HepG2 (cell line): ENCODE measurements around the gene SIVA1. TPM values are rescaled to one million over a fixed set of nuclear protein-coding genes. Genes with fewer than 3 reads are reported as not detected.
A peak's percentile ranks its signal among the peaks of the same experiment; 100 is the strongest.

Experiments
- CBFB ChIP-seq: sonication (generic); formaldehyde crosslinking; IDR thresholded peaks from 2 replicates; pipeline ENCODE4 v1.4.0; 2020; ENCODE audit warnings: missing genetic modification reagents
- FOSL2 ChIP-seq: sonication (generic); formaldehyde crosslinking; IDR thresholded peaks from 2 replicates; pipeline ENCODE4 v1.4.0; 2020; ENCODE audit warnings: missing genetic modification reagents
- KLF9 ChIP-seq: IDR thresholded peaks from 2 replicates; pipeline ENCODE4 v1.6.1; 2016; ENCODE audit warnings: low read depth
- MED13 ChIP-seq: sonication (generic); formaldehyde crosslinking; IDR thresholded peaks from 2 replicates; pipeline ENCODE4 v1.5.0; 2020; ENCODE audit warnings: missing genetic modification reagents
- NCOA1 ChIP-seq: sonication (generic); formaldehyde crosslinking; IDR thresholded peaks from 2 replicates; pipeline ENCODE4 v1.9.0; 2021; ENCODE audit warnings: missing genetic modification reagents
- TARDBP ChIP-seq: sonication (generic); formaldehyde crosslinking; IDR thresholded peaks from 2 replicates; pipeline ENCODE4 v1.8.0; 2022; ENCODE audit warnings: mild to moderate bottlenecking, missing genetic modification reagents
- ZNF761 ChIP-seq: sonication (generic); formaldehyde crosslinking; conservative IDR thresholded peaks from 2 replicates; pipeline ENCODE4 v1.4.0; 2020; ENCODE audit warnings: mild to moderate bottlenecking, missing genetic modification reagents
- ZNF776 ChIP-seq: sonication (generic); formaldehyde crosslinking; IDR thresholded peaks from 2 replicates; pipeline ENCODE4 v1.4.0; 2020; ENCODE audit warnings: mild to moderate bottlenecking, missing genetic modification reagents
- ZNF788 ChIP-seq: sonication (generic); formaldehyde crosslinking; IDR thresholded peaks from 2 replicates; pipeline ENCODE4 v1.5.0; 2020; ENCODE audit warnings: mild to moderate bottlenecking, missing genetic modification reagents, borderline replicate concordance
- polyA plus RNA-seq, 8 experiments: library from polyadenylated mRNA; depleted of rRNA in 3 of 8; stranded (reverse) in 7 of 8; unstranded in 1 of 8; fragments of >200 nt; fragmentation: Illumina TruSeq in 4 of 8; extraction: Trizol in 4 of 8; gene quantifications; 2 replicates each; pipeline versions ENCODE4 v1.2.1 to v1.2.3, GENCODE V29; 2011 to 2016; ENCODE audit warnings: low read depth in 4 of 8, missing spikeins in 1 of 8, mixed read lengths in 1 of 8; ENCODE audit not compliant: insufficient read depth in 1 of 8
- total RNA-seq, 5 experiments: library from RNA; depleted of rRNA; stranded (reverse); fragments of >200 nt; fragmentation: Illumina TruSeq; extraction: Trizol; gene quantifications; 2 replicates each; pipeline ENCODE4 v1.2.3, GENCODE V29; 2016; ENCODE audit warnings: low read depth in 1 of 5
- TF ChIP-seq, protein P1 (sequence below): sonication (generic); formaldehyde crosslinking; IDR thresholded peaks from 2 replicates; pipeline ENCODE4 v1.4.0; 2020; ENCODE audit warnings: missing genetic modification reagents
- TF ChIP-seq, protein P2 (sequence below): sonication (generic); formaldehyde crosslinking; IDR thresholded peaks from 2 replicates; pipeline ENCODE4 v1.4.0; 2020; ENCODE audit warnings: missing genetic modification reagents, borderline replicate concordance
- TF ChIP-seq, protein P3 (sequence below): sonication (generic); formaldehyde crosslinking; IDR thresholded peaks from 2 replicates; pipeline ENCODE4 v1.5.1; 2020; ENCODE audit warnings: mild to moderate bottlenecking, missing genetic modification reagents, moderate library complexity
- TF ChIP-seq, protein P4 (sequence below): sonication (generic); formaldehyde crosslinking; IDR thresholded peaks from 2 replicates; pipeline ENCODE4 v1.4.0; 2020; ENCODE audit warnings: mild to moderate bottlenecking, missing genetic modification reagents, borderline replicate concordance

SIVA1 gene
- total and polyA plus RNA-seq, 2 of the 13 experiments (the other 11 are each of a cell fraction or from before 2014, with no cell fraction given) = 123 to 186 TPM

DNA sequence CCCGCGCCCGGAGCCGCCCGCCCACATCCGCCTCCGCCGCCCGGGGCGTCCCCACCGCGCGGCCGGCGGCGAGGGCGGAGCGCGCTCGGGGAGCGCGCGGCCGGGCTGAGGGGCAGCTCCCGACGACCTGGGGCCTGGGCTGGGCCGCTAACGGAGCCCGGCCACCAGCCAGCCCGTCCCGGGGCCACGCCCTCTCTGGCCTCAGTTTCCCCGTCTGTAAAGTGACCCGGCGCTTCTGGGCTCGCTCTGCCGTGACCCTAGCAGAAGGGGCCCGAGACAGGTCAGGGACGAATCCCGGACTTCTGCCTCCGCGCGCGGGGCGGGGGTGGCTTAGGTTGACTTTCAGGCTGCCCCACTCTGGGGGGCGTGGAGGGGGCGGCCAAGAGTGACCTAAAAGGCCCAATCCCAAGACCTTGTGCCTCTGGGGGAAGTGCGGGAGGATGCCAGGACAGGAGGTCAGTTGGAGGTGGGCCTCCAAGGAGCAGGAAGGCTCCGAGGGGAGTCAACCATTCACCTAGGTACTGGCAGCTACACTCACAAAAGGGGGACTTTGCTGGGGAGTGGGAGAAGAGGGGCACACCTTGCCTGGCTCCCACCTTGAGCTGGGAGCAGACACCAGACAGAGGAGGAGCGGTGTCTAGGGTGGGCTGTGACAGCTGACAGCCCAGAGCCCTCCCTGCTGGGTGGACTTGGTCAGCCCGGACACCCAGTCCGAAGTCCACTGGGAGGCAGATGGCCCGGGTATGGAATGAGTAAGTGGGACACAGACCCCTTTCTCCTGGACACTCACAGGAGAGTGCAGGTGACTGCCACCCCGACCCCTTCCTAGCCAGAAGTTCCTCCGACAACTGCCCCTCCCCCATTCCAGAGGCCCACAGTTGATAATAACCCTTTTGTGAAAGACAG, 43.1 kb downstream of the SIVA1 start (continued):
- TF ChIP-seq, protein P1, sequence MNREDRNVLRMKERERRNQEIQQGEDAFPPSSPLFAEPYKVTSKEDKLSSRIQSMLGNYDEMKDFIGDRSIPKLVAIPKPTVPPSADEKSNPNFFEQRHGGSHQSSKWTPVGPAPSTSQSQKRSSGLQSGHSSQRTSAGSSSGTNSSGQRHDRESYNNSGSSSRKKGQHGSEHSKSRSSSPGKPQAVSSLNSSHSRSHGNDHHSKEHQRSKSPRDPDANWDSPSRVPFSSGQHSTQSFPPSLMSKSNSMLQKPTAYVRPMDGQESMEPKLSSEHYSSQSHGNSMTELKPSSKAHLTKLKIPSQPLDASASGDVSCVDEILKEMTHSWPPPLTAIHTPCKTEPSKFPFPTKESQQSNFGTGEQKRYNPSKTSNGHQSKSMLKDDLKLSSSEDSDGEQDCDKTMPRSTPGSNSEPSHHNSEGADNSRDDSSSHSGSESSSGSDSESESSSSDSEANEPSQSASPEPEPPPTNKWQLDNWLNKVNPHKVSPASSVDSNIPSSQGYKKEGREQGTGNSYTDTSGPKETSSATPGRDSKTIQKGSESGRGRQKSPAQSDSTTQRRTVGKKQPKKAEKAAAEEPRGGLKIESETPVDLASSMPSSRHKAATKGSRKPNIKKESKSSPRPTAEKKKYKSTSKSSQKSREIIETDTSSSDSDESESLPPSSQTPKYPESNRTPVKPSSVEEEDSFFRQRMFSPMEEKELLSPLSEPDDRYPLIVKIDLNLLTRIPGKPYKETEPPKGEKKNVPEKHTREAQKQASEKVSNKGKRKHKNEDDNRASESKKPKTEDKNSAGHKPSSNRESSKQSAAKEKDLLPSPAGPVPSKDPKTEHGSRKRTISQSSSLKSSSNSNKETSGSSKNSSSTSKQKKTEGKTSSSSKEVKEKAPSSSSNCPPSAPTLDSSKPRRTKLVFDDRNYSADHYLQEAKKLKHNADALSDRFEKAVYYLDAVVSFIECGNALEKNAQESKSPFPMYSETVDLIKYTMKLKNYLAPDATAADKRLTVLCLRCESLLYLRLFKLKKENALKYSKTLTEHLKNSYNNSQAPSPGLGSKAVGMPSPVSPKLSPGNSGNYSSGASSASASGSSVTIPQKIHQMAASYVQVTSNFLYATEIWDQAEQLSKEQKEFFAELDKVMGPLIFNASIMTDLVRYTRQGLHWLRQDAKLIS (CRISPR knock-in tag) = no peak
- TF ChIP-seq ZNF788 (CRISPR knock-in tag) (peak; percentile 65; the same call in 1 of the 2 replicates), ZNF761 (CRISPR knock-in tag) (no peak), MED13 (no peak), NCOA1 (CRISPR knock-in tag) (no peak), TARDBP (no peak), FOSL2 (CRISPR knock-in tag) (peak; percentile 26; the same call in 1 of the 2 replicates), ZNF776 (CRISPR knock-in tag) (0 out of 2 replicates have a peak, but pooled peaks have one; percentile 49), KLF9 (CRISPR knock-in tag) (no peak), CBFB (CRISPR knock-in tag) (no peak)
- TF ChIP-seq, protein P2, sequence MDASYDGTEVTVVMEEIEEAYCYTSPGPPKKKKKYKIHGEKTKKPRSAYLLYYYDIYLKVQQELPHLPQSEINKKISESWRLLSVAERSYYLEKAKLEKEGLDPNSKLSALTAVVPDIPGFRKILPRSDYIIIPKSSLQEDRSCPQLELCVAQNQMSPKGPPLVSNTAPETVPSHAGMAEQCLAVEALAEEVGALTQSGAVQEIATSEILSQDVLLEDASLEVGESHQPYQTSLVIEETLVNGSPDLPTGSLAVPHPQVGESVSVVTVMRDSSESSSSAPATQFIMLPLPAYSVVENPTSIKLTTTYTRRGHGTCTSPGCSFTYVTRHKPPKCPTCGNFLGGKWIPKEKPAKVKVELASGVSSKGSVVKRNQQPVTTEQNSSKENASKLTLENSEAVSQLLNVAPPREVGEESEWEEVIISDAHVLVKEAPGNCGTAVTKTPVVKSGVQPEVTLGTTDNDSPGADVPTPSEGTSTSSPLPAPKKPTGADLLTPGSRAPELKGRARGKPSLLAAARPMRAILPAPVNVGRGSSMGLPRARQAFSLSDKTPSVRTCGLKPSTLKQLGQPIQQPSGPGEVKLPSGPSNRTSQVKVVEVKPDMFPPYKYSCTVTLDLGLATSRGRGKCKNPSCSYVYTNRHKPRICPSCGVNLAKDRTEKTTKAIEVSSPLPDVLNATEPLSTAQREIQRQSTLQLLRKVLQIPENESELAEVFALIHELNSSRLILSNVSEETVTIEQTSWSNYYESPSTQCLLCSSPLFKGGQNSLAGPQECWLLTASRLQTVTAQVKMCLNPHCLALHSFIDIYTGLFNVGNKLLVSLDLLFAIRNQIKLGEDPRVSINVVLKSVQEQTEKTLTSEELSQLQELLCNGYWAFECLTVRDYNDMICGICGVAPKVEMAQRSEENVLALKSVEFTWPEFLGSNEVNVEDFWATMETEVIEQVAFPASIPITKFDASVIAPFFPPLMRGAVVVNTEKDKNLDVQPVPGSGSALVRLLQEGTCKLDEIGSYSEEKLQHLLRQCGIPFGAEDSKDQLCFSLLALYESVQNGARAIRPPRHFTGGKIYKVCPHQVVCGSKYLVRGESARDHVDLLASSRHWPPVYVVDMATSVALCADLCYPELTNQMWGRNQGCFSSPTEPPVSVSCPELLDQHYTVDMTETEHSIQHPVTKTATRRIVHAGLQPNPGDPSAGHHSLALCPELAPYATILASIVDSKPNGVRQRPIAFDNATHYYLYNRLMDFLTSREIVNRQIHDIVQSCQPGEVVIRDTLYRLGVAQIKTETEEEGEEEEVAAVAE = 0 out of 2 replicates have a peak, but pooled peaks have one; percentile 27
- TF ChIP-seq, protein P3, sequence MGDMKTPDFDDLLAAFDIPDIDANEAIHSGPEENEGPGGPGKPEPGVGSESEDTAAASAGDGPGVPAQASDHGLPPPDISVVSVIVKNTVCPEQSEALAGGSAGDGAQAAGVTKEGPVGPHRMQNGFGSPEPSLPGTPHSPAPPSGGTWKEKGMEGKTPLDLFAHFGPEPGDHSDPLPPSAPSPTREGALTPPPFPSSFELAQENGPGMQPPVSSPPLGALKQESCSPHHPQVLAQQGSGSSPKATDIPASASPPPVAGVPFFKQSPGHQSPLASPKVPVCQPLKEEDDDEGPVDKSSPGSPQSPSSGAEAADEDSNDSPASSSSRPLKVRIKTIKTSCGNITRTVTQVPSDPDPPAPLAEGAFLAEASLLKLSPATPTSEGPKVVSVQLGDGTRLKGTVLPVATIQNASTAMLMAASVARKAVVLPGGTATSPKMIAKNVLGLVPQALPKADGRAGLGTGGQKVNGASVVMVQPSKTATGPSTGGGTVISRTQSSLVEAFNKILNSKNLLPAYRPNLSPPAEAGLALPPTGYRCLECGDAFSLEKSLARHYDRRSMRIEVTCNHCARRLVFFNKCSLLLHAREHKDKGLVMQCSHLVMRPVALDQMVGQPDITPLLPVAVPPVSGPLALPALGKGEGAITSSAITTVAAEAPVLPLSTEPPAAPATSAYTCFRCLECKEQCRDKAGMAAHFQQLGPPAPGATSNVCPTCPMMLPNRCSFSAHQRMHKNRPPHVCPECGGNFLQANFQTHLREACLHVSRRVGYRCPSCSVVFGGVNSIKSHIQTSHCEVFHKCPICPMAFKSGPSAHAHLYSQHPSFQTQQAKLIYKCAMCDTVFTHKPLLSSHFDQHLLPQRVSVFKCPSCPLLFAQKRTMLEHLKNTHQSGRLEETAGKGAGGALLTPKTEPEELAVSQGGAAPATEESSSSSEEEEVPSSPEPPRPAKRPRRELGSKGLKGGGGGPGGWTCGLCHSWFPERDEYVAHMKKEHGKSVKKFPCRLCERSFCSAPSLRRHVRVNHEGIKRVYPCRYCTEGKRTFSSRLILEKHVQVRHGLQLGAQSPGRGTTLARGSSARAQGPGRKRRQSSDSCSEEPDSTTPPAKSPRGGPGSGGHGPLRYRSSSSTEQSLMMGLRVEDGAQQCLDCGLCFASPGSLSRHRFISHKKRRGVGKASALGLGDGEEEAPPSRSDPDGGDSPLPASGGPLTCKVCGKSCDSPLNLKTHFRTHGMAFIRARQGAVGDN (CRISPR knock-in tag) = peak; percentile 57
- TF ChIP-seq, protein P4, sequence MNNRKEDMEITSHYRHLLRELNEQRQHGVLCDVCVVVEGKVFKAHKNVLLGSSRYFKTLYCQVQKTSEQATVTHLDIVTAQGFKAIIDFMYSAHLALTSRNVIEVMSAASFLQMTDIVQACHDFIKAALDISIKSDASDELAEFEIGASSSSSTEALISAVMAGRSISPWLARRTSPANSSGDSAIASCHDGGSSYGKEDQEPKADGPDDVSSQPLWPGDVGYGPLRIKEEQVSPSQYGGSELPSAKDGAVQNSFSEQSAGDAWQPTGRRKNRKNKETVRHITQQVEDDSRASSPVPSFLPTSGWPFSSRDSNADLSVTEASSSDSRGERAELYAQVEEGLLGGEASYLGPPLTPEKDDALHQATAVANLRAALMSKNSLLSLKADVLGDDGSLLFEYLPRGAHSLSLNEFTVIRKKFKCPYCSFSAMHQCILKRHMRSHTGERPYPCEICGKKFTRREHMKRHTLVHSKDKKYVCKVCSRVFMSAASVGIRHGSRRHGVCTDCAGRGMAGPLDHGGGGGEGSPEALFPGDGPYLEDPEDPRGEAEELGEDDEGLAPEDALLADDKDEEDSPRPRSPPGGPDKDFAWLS = no peak
